Measurements from ENCODE around the gene CLHC1.
A peak's percentile ranks its signal among the peaks of the same experiment; 100 is the strongest.
"Not testable (repeated sequence)": the region's sequence is repeated elsewhere in the genome, so short reads cannot be mapped to it uniquely, and the experiment has no call there.

CLHC1 gene

GRCh38 chr2:55252832-55253231, 20.7 kb upstream of the CLHC1 start:
- H3K27me3 ChIP-seq (ENCODE audit: insufficient read depth, low read length), result no peaks in the 10 kb centered on the region
- peaks cover 84% of the 10 kb centered on the region for H3K36me3 ChIP-seq (ENCODE audit: insufficient read depth, low read length)
- H3K4me3 ChIP-seq (ENCODE audit: low read length), result no peak overlapping the region
- 96% methylated on average over 1 of the region's 3 CpGs for WGBS
- no peak overlapping the region for H3K27ac ChIP-seq (ENCODE audit: low read depth, low read length)
- H3K9ac ChIP-seq (ENCODE audit: low read depth, low read length), result no peak overlapping the region
- no peaks in the 10 kb centered on the region for H3K9me3 ChIP-seq (ENCODE audit: insufficient read depth, low read depth, low read length)
- no peaks in the 10 kb centered on the region for H3K4me1 ChIP-seq (ENCODE audit: insufficient read depth, low read length)

GRCh38 chr2:55247025-55247424, 14.9 kb upstream of the CLHC1 start:
- Histone ChIP-seq H3K27ac (ENCODE audit: low read depth, low read length) (no peak overlapping the region), H3K36me3 (ENCODE audit: insufficient read depth, low read length) (peaks cover 91% of the 10 kb centered on the region), H3K4me1 (ENCODE audit: insufficient read depth, low read length) (no peaks in the 10 kb centered on the region), H3K9ac (ENCODE audit: low read depth, low read length) (no peak overlapping the region), H3K9me3 (ENCODE audit: insufficient read depth, low read depth, low read length) (no peaks in the 10 kb centered on the region), H3K4me3 (ENCODE audit: low read length) (no peak overlapping the region), H3K27me3 (ENCODE audit: insufficient read depth, low read length) (no peaks in the 10 kb centered on the region)
- 87% methylated on average over 5 of the region's 5 CpGs for WGBS

GRCh38 chr2:55245411-55245810, 13.3 kb upstream of the CLHC1 start:
- Histone ChIP-seq H3K27ac (ENCODE audit: low read depth, low read length) (no peak overlapping the region), H3K9ac (ENCODE audit: low read depth, low read length) (no peak overlapping the region), H3K27me3 (ENCODE audit: insufficient read depth, low read length) (no peaks in the 10 kb centered on the region), H3K36me3 (ENCODE audit: insufficient read depth, low read length) (peaks cover 91% of the 10 kb centered on the region), H3K4me3 (ENCODE audit: low read length) (no peak overlapping the region), H3K4me1 (ENCODE audit: insufficient read depth, low read length) (no peaks in the 10 kb centered on the region), H3K9me3 (ENCODE audit: insufficient read depth, low read depth, low read length) (no peaks in the 10 kb centered on the region)
- WGBS, result 92% methylated on average over 3 of the region's 5 CpGs

GRCh38 chr2:55242617-55243016, 10.5 kb upstream of the CLHC1 start:
- H3K9me3 ChIP-seq (ENCODE audit: insufficient read depth, low read depth, low read length), result no peaks in the 10 kb centered on the region
- H3K4me1 ChIP-seq (ENCODE audit: insufficient read depth, low read length), result no peaks in the 10 kb centered on the region
- no peak overlapping the region for H3K27ac ChIP-seq (ENCODE audit: low read depth, low read length)
- 82% methylated on average over 1 of the region's 1 CpG for WGBS
- no peak overlapping the region for H3K9ac ChIP-seq (ENCODE audit: low read depth, low read length)
- H3K27me3 ChIP-seq (ENCODE audit: insufficient read depth, low read length), result no peaks in the 10 kb centered on the region
- H3K4me3 ChIP-seq (ENCODE audit: low read length), result no peak overlapping the region
- H3K36me3 ChIP-seq (ENCODE audit: insufficient read depth, low read length), result peaks cover 88% of the 10 kb centered on the region

GRCh38 chr2:55241582-55241981, 9.5 kb upstream of the CLHC1 start:
- H3K27ac ChIP-seq (ENCODE audit: low read depth, low read length); H3K9me3 ChIP-seq (ENCODE audit: insufficient read depth, low read depth, low read length); H3K4me3 ChIP-seq (ENCODE audit: low read length); H3K4me1 ChIP-seq (ENCODE audit: insufficient read depth, low read length); H3K27me3 ChIP-seq (ENCODE audit: insufficient read depth, low read length); H3K9ac ChIP-seq (ENCODE audit: low read depth, low read length): not testable (repeated sequence)
- H3K36me3 ChIP-seq (ENCODE audit: insufficient read depth, low read length), result peaks cover 84% of the 10 kb centered on the region
- 94% methylated on average over 8 of the region's 8 CpGs for WGBS

GRCh38 chr2:55239656-55240222, 7.6 kb upstream of the CLHC1 start:
- H3K36me3 ChIP-seq (ENCODE audit: insufficient read depth, low read length), result peaks cover 86% of the 10 kb centered on the region
- no peaks in the 10 kb centered on the region for H3K4me1 ChIP-seq (ENCODE audit: insufficient read depth, low read length)
- H3K9me3 ChIP-seq (ENCODE audit: insufficient read depth, low read depth, low read length), result no peaks in the 10 kb centered on the region
- no peak overlapping the region for H3K9ac ChIP-seq (ENCODE audit: low read depth, low read length)
- H3K27me3 ChIP-seq (ENCODE audit: insufficient read depth, low read length), result no peaks in the 10 kb centered on the region
- WGBS, result 94% methylated on average over 2 of the region's 4 CpGs
- no peak overlapping the region for H3K4me3 ChIP-seq (ENCODE audit: low read length)
- H3K27ac ChIP-seq (ENCODE audit: low read depth, low read length), result no peak overlapping the region

GRCh38 chr2:55236992-55237543, 5.0 kb upstream of the CLHC1 start:
- Histone ChIP-seq H3K4me3 (ENCODE audit: low read length) (no peak overlapping the region), H3K9me3 (ENCODE audit: insufficient read depth, low read depth, low read length) (no peaks in the 10 kb centered on the region), H3K36me3 (ENCODE audit: insufficient read depth, low read length) (peaks cover 80% of the 10 kb centered on the region), H3K27me3 (ENCODE audit: insufficient read depth, low read length) (no peaks in the 10 kb centered on the region), H3K27ac (ENCODE audit: low read depth, low read length) (peak overlapping the region; percentile 9; the same call in 1 of the 2 replicates), H3K4me1 (ENCODE audit: insufficient read depth, low read length) (0 out of 2 replicates have a peak, but pooled peaks cover 6% of the 10 kb centered on the region), H3K9ac (ENCODE audit: low read depth, low read length) (no peak overlapping the region)
- WGBS, result 100% methylated on average over 1 of the region's 2 CpGs

GRCh38 chr2:55235724-55236538, 3.8 kb upstream of the CLHC1 start:
- Histone ChIP-seq H3K4me3 (ENCODE audit: low read length) (0 out of 2 replicates have a peak overlapping the region, but pooled peaks have one; percentile 81), H3K4me1 (ENCODE audit: insufficient read depth, low read length) (peaks cover 9% of the 10 kb centered on the region; the same call in 1 of the 2 replicates), H3K27me3 (ENCODE audit: insufficient read depth, low read length) (no peaks in the 10 kb centered on the region), H3K9ac (ENCODE audit: low read depth, low read length) (0 out of 2 replicates have a peak overlapping the region, but pooled peaks have one; percentile 11), H3K9me3 (ENCODE audit: insufficient read depth, low read depth, low read length) (no peaks in the 10 kb centered on the region), H3K36me3 (ENCODE audit: insufficient read depth, low read length) (peaks cover 70% of the 10 kb centered on the region), H3K27ac (ENCODE audit: low read depth, low read length) (peak overlapping the region; percentile 11; the same call in 1 of the 2 replicates)
- WGBS, result 100% methylated on average over 3 of the region's 3 CpGs

- H3K9me3 ChIP-seq (ENCODE audit: insufficient read depth, low read depth, low read length), result no peaks in the 10 kb centered on the region
- WGBS, result 62% methylated on average over 7 of the region's 7 CpGs
- H3K4me1 ChIP-seq (ENCODE audit: insufficient read depth, low read length), result peaks cover 9% of the 10 kb centered on the region; the same call in 1 of the 2 replicates
- peaks cover 49% of the 10 kb centered on the region for H3K36me3 ChIP-seq (ENCODE audit: insufficient read depth, low read length)
- peak overlapping the region; percentile 81 for H3K4me3 ChIP-seq (ENCODE audit: low read length)
- peak overlapping the region; percentile 96 for H3K27ac ChIP-seq (ENCODE audit: low read depth, low read length)
- no peaks in the 10 kb centered on the region for H3K27me3 ChIP-seq (ENCODE audit: insufficient read depth, low read length)
- H3K9ac ChIP-seq (ENCODE audit: low read depth, low read length), result peak overlapping the region; percentile 100
These were observed 1.5 kb upstream of the CLHC1 start for GRCh38 chr2:55233658-55233940.

- H3K9me3 ChIP-seq (ENCODE audit: insufficient read depth, low read depth, low read length), result no peaks in the 10 kb centered on the region
- H3K27me3 ChIP-seq (ENCODE audit: insufficient read depth, low read length), result no peaks in the 10 kb centered on the region
- peak overlapping the region; percentile 96 for H3K27ac ChIP-seq (ENCODE audit: low read depth, low read length)
- 6% methylated on average over 33 of the region's 33 CpGs for WGBS
- H3K36me3 ChIP-seq (ENCODE audit: insufficient read depth, low read length), result peaks cover 47% of the 10 kb centered on the region
- peaks cover 9% of the 10 kb centered on the region; the same call in 1 of the 2 replicates for H3K4me1 ChIP-seq (ENCODE audit: insufficient read depth, low read length)
- H3K9ac ChIP-seq (ENCODE audit: low read depth, low read length), result peak overlapping the region; percentile 100
- peak overlapping the region; percentile 81 for H3K4me3 ChIP-seq (ENCODE audit: low read length)
These were observed 967 bp upstream of the CLHC1 start for GRCh38 chr2:55232863-55233657.

All from HUES64 (cell line).